ENCODE data around the gene UBTD1. TPM values are rescaled to one million over a fixed set of nuclear protein-coding genes. Genes with fewer than 3 reads are reported as not detected.
A peak's percentile ranks its signal among the peaks of the same experiment; 100 is the strongest.

Gene UBTD1, protein sequence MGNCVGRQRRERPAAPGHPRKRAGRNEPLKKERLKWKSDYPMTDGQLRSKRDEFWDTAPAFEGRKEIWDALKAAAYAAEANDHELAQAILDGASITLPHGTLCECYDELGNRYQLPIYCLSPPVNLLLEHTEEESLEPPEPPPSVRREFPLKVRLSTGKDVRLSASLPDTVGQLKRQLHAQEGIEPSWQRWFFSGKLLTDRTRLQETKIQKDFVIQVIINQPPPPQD
- 14.8 and 15.8 TPM in 2 replicates for total RNA-seq (2014; rRNA removed; shearing (Covaris generic))

DNA sequence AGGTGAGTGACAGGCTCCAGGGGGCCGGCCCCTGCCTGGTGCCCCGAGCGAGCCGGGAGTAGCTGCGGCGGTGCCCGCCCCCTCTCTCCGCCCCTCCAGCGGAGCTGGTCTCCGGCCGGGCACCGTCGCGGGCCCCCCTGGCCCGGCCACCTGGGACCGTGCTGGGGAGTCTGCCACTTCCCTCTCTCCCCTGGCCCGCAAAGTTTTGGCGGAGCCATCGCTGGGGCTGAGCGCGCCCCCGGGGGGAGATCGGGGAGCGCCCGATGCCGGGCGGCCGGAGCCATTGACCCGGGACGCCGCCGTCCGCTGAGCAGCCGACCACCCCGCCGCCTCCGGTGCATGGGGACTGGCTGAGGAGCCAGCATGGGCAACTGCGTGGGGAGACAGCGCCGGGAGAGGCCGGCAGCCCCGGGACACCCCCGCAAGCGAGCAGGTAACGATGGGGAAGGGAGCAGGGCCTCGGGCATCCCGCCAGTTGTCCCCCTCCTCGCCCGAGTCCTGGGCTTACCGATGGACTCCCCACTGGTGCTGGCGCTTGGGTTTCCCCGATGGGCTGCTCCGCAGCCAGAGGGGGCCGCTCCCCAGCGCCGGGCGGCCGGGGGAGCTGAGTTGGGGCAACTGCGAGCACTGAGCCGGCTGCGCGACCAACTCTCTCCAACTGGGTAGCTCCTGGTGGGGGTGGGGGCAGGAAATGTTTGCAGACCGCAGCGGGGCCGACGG lies at the start of gene UBTD1:
Gene UBTD1, plus strand, starts transcription at position 84 of the 720 bp plus-strand sequence. Its CDS starts 280 bp downstream, at position 364.
- peaks cover 9% of the 10 kb centered on the region; the same call in 1 of the 2 replicates for H3K4me1 ChIP-seq (replicated peaks)
- peak in 1 of 2 experiments; percentile 60 for DNase-seq (ENCODE audit: low read depth in 1 of 2, low spot score in 2 of 2)

GRCh38 chr10:97450828-97451227 lies 47.9 kb upstream of the UBTD1 start:
- Histone ChIP-seq H3K4me1 (replicated peaks) (peaks cover 12% of the 10 kb centered on the region), H3K4me3 (no peak overlapping the region), H3K9me3 (replicated peaks) (no peaks in the 10 kb centered on the region), H3K27ac (no peak overlapping the region), H3K27me3 (replicated peaks) (no peaks in the 10 kb centered on the region), H3K36me3 (peaks cover 58% of the 10 kb centered on the region)
- no peak for DNase-seq (ENCODE audit: low read depth in 1 of 2, low spot score in 2 of 2)

More for the DNA sequence above, at the start of gene UBTD1:
- H3K36me3 ChIP-seq: 0 out of 2 replicates have a peak, but pooled peaks cover 12% of the 10 kb centered on the region
- peak within 1 kb of the TSS; percentile 73 for H3K4me3 ChIP-seq
- peak within 1 kb of the TSS; percentile 14 for H3K27ac ChIP-seq
- no peaks in the 10 kb centered on the region for H3K9me3 ChIP-seq (replicated peaks)
- no peaks in the 10 kb centered on the region for H3K27me3 ChIP-seq (replicated peaks)

DNA sequence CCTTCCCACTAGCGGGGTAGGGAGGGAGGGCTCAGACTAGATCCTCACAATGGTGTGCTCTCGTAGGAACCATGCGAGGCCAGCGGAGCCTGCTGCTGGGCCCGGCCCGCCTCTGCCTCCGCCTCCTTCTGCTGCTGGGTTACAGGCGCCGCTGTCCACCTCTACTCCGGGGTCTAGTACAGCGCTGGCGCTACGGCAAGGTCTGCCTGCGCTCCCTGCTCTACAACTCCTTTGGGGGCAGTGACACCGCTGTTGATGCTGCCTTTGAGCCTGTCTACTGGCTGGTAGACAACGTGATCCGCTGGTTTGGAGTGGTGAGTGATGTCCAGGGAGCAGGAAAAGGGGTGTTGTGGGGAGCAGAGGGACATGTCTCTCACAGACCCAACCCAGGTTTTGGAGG lies 47.1 kb upstream of the UBTD1 start:
- Histone ChIP-seq H3K4me1 (replicated peaks) (peaks cover 12% of the 10 kb centered on the region), H3K36me3 (peaks cover 63% of the 10 kb centered on the region), H3K27ac (no peak overlapping the region), H3K27me3 (replicated peaks) (no peaks in the 10 kb centered on the region), H3K4me3 (no peak overlapping the region), H3K9me3 (replicated peaks) (no peaks in the 10 kb centered on the region)
- DNase-seq (ENCODE audit: low read depth in 1 of 2, low spot score in 2 of 2): no peak

DNA sequence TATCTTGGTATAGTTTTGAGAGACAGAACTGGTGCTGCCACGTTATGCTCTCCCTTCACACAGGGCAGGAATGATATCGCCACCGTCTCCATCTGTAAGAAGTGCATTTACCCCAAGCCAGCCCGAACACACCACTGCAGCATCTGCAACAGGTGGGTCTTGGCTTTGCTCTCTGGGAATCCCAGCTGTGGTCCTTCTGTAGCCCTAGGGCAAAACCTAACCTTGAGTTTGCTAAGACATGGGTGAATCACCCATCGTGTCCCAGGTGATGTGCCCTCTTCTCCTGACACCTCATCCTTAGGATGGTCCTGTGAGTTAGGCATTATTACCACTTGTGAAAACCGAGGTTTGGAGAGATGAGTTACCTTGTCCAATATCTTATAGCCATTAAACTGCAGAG lies 46.4 kb upstream of the UBTD1 start:
- peaks cover 71% of the 10 kb centered on the region for H3K36me3 ChIP-seq
- no peaks in the 10 kb centered on the region for H3K27me3 ChIP-seq (replicated peaks)
- no peaks in the 10 kb centered on the region for H3K9me3 ChIP-seq (replicated peaks)
- H3K4me1 ChIP-seq (replicated peaks): peaks cover 5% of the 10 kb centered on the region
- H3K27ac ChIP-seq: no peak overlapping the region
- no peak overlapping the region for H3K4me3 ChIP-seq
- no peak for DNase-seq (ENCODE audit: low read depth in 1 of 2, low spot score in 2 of 2)

DNA sequence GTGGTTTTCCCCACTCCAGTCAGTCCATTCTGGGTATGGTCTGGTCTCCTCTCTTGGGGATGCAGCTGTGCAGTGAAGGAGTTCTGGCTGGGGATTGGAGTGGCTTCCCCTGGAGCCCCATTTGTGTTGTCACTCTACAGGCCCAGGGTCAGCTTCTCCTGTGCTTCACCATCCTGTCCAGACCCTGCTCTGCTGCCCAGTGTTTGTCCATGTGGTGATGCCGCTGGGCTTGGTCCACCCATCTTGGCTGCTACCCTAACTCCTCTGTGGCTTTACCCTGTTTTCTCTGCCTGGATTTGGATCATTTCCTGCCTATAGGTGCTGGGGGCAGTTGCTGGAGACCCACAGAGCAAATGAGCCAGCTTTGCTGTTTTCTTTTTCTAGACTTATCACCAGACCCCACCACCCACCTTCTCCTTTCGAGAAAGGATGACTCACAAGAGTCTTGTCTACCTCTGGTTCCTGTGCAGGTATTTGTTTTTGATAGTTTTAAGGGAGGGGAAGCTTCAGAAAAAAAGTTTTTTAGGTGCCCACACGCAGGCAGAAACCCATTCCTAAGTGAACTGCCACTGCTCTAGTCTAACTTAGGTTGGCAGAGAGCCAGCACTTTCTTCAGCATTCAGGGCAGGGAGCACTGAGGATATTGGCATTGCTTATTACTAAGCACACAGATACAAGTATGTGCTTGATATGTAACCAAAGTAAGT lies 44.2 kb upstream of the UBTD1 start:
- no peak for DNase-seq (ENCODE audit: low read depth in 1 of 2, low spot score in 2 of 2)

GRCh38 chr10:97456034-97456685 lies 42.6 kb upstream of the UBTD1 start:
- Histone ChIP-seq H3K4me3 (no peak overlapping the region), H3K36me3 (peaks cover 100% of the 10 kb centered on the region), H3K27ac (no peak overlapping the region), H3K9me3 (replicated peaks) (no peaks in the 10 kb centered on the region), H3K4me1 (replicated peaks) (no peaks in the 10 kb centered on the region), H3K27me3 (replicated peaks) (no peaks in the 10 kb centered on the region)
- DNase-seq (ENCODE audit: low read depth in 1 of 2, low spot score in 2 of 2): no peak

More for the DNA sequence above, 44.2 kb upstream of the UBTD1 start:
- Histone ChIP-seq H3K27ac (no peak overlapping the region), H3K4me3 (no peak overlapping the region), H3K27me3 (replicated peaks) (no peaks in the 10 kb centered on the region), H3K4me1 (replicated peaks) (no peaks in the 10 kb centered on the region), H3K36me3 (peaks cover 92% of the 10 kb centered on the region), H3K9me3 (replicated peaks) (no peaks in the 10 kb centered on the region)

- Histone ChIP-seq H3K4me3 (no peak overlapping the region), H3K27me3 (replicated peaks) (no peaks in the 10 kb centered on the region), H3K9me3 (replicated peaks) (no peaks in the 10 kb centered on the region), H3K27ac (no peak overlapping the region), H3K4me1 (replicated peaks) (no peaks in the 10 kb centered on the region), H3K36me3 (peaks cover 100% of the 10 kb centered on the region)
- DNase-seq (ENCODE audit: low read depth in 1 of 2, low spot score in 2 of 2): no peak
Measured at GRCh38 chr10:97456686-97457065, 42.0 kb upstream of the UBTD1 start.

GRCh38 chr10:97459111-97459510 lies 39.6 kb upstream of the UBTD1 start:
- H3K4me3 ChIP-seq: no peak overlapping the region
- no peaks in the 10 kb centered on the region for H3K9me3 ChIP-seq (replicated peaks)
- no peak overlapping the region for H3K27ac ChIP-seq
- no peak for DNase-seq (ENCODE audit: low read depth in 1 of 2, low spot score in 2 of 2)
- no peaks in the 10 kb centered on the region for H3K27me3 ChIP-seq (replicated peaks)
- peaks cover 100% of the 10 kb centered on the region for H3K36me3 ChIP-seq
- H3K4me1 ChIP-seq (replicated peaks): no peaks in the 10 kb centered on the region

DNA sequence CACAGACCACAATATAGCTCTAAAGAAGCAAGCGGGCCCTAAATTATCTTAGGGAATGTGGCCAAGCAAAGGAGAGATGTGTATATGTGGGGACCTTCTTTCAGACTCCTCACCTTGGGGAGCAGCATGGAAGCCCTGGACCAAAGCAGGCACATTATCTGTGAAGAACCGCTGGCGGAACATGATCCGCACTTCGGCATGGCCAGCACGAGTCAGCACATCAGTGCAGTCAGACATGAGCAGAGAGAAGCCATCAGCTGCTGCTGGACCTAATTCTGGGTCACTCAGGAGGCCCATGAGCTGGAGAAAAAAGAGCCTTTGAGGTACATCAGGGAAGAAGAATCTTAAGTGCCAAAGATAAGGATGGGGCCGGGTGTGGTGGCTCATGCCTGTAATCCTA lies 38.8 kb upstream of the UBTD1 start:
- DNase-seq (ENCODE audit: low read depth in 1 of 2, low spot score in 2 of 2): no peak
- Histone ChIP-seq H3K9me3 (replicated peaks) (no peaks in the 10 kb centered on the region), H3K27ac (no peak overlapping the region), H3K27me3 (replicated peaks) (no peaks in the 10 kb centered on the region), H3K4me3 (no peak overlapping the region), H3K4me1 (replicated peaks) (no peaks in the 10 kb centered on the region), H3K36me3 (peaks cover 98% of the 10 kb centered on the region)

DNA sequence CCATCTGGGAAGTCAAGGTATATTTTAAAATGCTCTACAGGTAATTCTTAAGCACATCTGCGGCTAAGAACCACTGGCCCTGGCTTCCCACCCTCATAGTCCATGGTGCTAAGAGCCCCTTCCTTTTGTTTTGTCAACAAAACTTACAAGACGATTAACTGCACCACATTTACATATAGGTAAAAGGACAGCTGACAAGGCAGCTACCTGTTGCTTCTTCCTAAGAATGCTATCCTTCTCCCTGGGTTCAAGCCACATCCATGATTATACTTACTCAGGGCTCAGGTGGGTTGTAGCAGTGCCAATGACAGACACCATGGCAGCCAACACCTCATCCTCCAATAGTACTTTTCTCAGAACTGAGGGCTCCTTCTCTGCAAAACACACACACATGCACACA lies 36.4 kb upstream of the UBTD1 start:
- no peak overlapping the region for H3K27ac ChIP-seq

DNA sequence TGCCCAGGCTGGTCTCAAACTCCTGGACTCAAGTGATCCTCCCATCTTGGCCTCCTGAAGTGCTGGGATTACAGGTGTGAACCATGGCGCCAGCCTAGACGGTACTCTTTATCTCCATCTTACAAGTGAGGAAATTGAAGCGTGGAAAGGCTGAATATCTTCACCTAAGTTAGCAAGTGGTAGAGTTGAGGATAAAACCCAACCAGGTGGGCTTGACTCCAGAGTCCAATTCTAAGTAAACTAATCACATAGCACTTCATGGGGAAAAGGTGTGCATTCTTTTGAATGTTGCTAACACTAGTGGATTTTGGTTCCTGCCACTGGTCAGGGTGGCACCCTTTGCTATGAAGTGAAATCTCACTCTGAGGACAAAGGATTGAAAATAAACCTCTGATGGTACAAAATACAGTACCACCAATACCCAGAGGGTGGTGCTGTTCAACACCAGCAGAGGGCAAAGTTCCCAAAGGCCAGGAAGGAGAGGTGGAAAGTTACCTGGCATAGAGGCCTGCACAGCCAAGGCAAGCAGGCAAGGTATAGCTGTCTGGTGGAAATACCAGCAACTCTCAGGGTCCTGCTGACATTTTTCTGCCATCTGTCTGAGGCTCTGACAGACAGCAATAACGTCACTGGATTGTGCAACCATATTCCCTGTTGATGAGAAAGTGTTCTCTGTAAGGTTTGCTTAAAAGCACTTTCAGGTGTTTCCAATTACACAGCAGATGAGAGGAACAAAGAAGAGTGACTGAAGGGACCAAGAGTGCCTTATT lies 35.2 kb upstream of the UBTD1 start:
- no peak overlapping the region for H3K4me3 ChIP-seq
- no peak overlapping the region for H3K27ac ChIP-seq
- H3K9me3 ChIP-seq (replicated peaks): no peaks in the 10 kb centered on the region
- no peaks in the 10 kb centered on the region for H3K27me3 ChIP-seq (replicated peaks)
- H3K36me3 ChIP-seq: peaks cover 95% of the 10 kb centered on the region
- no peaks in the 10 kb centered on the region for H3K4me1 ChIP-seq (replicated peaks)
- peak in 1 of 2 experiments; percentile 51 for DNase-seq (ENCODE audit: low read depth in 1 of 2, low spot score in 2 of 2)

More for the DNA sequence above, 36.4 kb upstream of the UBTD1 start:
- Histone ChIP-seq H3K4me3 (no peak overlapping the region), H3K9me3 (replicated peaks) (no peaks in the 10 kb centered on the region), H3K27me3 (replicated peaks) (no peaks in the 10 kb centered on the region), H3K36me3 (peaks cover 98% of the 10 kb centered on the region), H3K4me1 (replicated peaks) (no peaks in the 10 kb centered on the region)
- DNase-seq (ENCODE audit: low read depth in 1 of 2, low spot score in 2 of 2): no peak

DNA sequence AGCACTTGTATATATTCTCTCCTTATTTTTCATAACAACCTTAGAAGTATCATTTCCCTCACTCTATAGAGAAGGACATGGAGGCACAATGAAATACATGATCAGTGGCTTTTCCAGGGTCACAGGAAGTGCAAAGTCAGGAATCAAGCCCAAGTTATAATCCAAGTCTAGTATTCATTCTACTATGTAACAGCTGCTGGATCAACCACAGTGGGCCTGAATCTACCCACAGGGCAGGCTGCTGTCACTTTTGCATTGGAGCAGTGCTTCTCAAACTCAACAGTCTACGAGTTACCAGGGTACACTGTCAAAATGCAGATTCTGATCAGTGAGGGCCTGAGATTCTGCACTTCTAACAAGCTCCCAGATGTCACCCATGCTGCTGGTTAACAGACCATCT lies 34.5 kb upstream of the UBTD1 start:
- Histone ChIP-seq H3K4me3 (no peak overlapping the region), H3K36me3 (peaks cover 95% of the 10 kb centered on the region), H3K27ac (no peak overlapping the region), H3K4me1 (replicated peaks) (no peaks in the 10 kb centered on the region), H3K27me3 (replicated peaks) (no peaks in the 10 kb centered on the region), H3K9me3 (replicated peaks) (no peaks in the 10 kb centered on the region)
- DNase-seq (ENCODE audit: low read depth in 1 of 2, low spot score in 2 of 2): no peak

- Histone ChIP-seq H3K4me3 (no peak overlapping the region), H3K4me1 (replicated peaks) (no peaks in the 10 kb centered on the region), H3K36me3 (peaks cover 94% of the 10 kb centered on the region), H3K27ac (no peak overlapping the region), H3K27me3 (replicated peaks) (no peaks in the 10 kb centered on the region), H3K9me3 (replicated peaks) (no peaks in the 10 kb centered on the region)
- DNase-seq (ENCODE audit: low read depth in 1 of 2, low spot score in 2 of 2): no peak
Measured at GRCh38 chr10:97465982-97466381, 32.7 kb upstream of the UBTD1 start.

Data from SJSA1 (cell line).